Caco-2 (cell line): ENCODE measurements around the gene STAT3. TPM values are rescaled to one million over a fixed set of nuclear protein-coding genes. Genes with fewer than 3 reads are reported as not detected.

ENCODE experiments used
- BruUV-seq: library from RNA; stranded (reverse); fragments of 400-500 nt; replicated peaks from 2 replicates; lab custom pipeline; 2021; lab: Mats Ljungman, UMichigan
- CTCF ChIA-PET: fragments of 300-600 bp; sonication (Branson Sonifier 250); formaldehyde crosslinking; loops from one replicate; lab custom pipeline; 2022; ENCODE audit warnings: antibody characterized with exemption; lab: Charles Lee
- POLR2A ChIA-PET: fragments of 300-600 bp; sonication (Branson Sonifier 250); formaldehyde crosslinking; loops from one replicate; lab custom pipeline; 2022; ENCODE audit warnings: antibody characterized with exemption; lab: Charles Lee
- DNase-seq, 2 experiments: peaks; one replicate each; pipeline versions ENCODE4 v3.0.0 to v3.0.0-alpha.2; 2020 to 2022
- H3K27me3 ChIP-seq: replicated peaks from 2 replicates; pipeline ENCODE4 v1.6.0; 2011; ENCODE audit warnings: low read length; ENCODE audit not compliant: control insufficient read depth, insufficient read depth
- H3K36me3 ChIP-seq: 2 replicates; pipeline ENCODE4 v1.5.1; 2011; ENCODE audit warnings: low read length; ENCODE audit not compliant: control insufficient read depth, insufficient read depth
- H3K4me1 ChIP-seq: fragments of 250-450 bp; sonication (Bioruptor Pico); 2 replicates; pipeline ENCODE4 v1.5.1; 2020; ENCODE audit warnings: mild to moderate bottlenecking
- H3K4me3 ChIP-seq: 2 replicates; pipeline ENCODE4 v1.5.1; 2011; ENCODE audit warnings: low read depth, mild to moderate bottlenecking, control low read depth, low read length
- H3K9me3 ChIP-seq: fragments of 250-450 bp; sonication (Bioruptor Pico); 2 replicates; pipeline ENCODE4 v1.5.1; 2020; ENCODE audit warnings: mild to moderate bottlenecking, moderate library complexity
- H3K27ac Mint-ChIP-seq: one replicate; pipeline ENCODE4 v1.8.0; 2022; ENCODE audit warnings: mixed read lengths; ENCODE audit not compliant: unreplicated experiment
- H3K27me3 Mint-ChIP-seq: one replicate; pipeline ENCODE4 v1.8.0; 2022; ENCODE audit warnings: mixed read lengths; ENCODE audit not compliant: insufficient read depth, unreplicated experiment
- H3K36me3 Mint-ChIP-seq: one replicate; pipeline ENCODE4 v1.8.0; 2022; ENCODE audit warnings: mild to moderate bottlenecking, mixed read lengths; ENCODE audit not compliant: insufficient read depth, unreplicated experiment
- H3K4me1 Mint-ChIP-seq: one replicate; pipeline ENCODE4 v1.8.0; 2022; ENCODE audit warnings: low read depth, mixed read lengths; ENCODE audit not compliant: unreplicated experiment
- H3K4me3 Mint-ChIP-seq: one replicate; pipeline ENCODE4 v1.8.0; 2022; ENCODE audit warnings: mild to moderate bottlenecking, moderate library complexity, mixed read lengths; ENCODE audit not compliant: unreplicated experiment
- H3K9me3 Mint-ChIP-seq: one replicate; pipeline ENCODE4 v1.8.0; 2022; ENCODE audit warnings: mixed read lengths; ENCODE audit not compliant: unreplicated experiment
- CTCF ChIP-seq, 2 experiments: fragments of 200-600 bp in 1 of 2; IDR thresholded peaks; 1 replicate in 1 of 2; 2 replicates in 1 of 2; pipeline versions ENCODE4 v1.5.1 to v1.8.0; 2011 to 2022; ENCODE audit warnings: antibody characterized with exemption in 1 of 2, control low read depth in 1 of 2, inconsistent platforms in 1 of 2, low read depth in 1 of 2, low read length in 1 of 2, mild to moderate bottlenecking in 1 of 2, moderate library complexity in 1 of 2; ENCODE audit not compliant: insufficient read depth in 1 of 2, severe bottlenecking in 1 of 2, unreplicated experiment in 1 of 2
- intact Hi-C: fragments of 100-400 bp; cut with micrococcal nuclease; formaldehyde crosslinking; loops from one replicate; pipeline ENCODE4 v1.10.0; 2022; ENCODE audit not compliant: unreplicated experiment
- total RNA-seq: library from RNA; stranded (reverse); gene quantifications from 2 replicates; pipeline ENCODE4 v1.2.3, GENCODE V29; 2022

STAT3 gene
- total RNA-seq, 1 experiment from 2014 or later: 73.7 TPM

GRCh38 chr17:42273474-42274252, 114.6 kb downstream of the STAT3 start:
- H3K4me3 Mint-ChIP-seq: no peak overlapping the region
- no peaks in the 10 kb centered on the region for H3K9me3 Mint-ChIP-seq
- Histone ChIP-seq H3K36me3 (no peaks in the 10 kb centered on the region), H3K27me3 (no peaks in the 10 kb centered on the region), H3K9me3 (no peaks in the 10 kb centered on the region), H3K4me1 (peaks cover 11% of the 10 kb centered on the region), H3K4me3 (no peak overlapping the region)
- no peaks in the 10 kb centered on the region for H3K27me3 Mint-ChIP-seq
- POLR2A ChIA-PET: no interaction called here
- H3K36me3 Mint-ChIP-seq: no peaks in the 10 kb centered on the region
- no peak for TF ChIP-seq CTCF (IDR thresholded peaks at IDR 0.05; ENCODE audit: insufficient read depth in 1 of 2, low read depth in 1 of 2, low read length in 1 of 2, severe bottlenecking in 1 of 2, unreplicated experiment in 1 of 2)
- CTCF ChIA-PET: interaction anchor here (1.1 kb wide), 2 partner anchors 22 to 52 kb away, joined by 3 to 6 read pairs; no protein-coding TSS in a partner anchor
- DNase-seq: no peak
- H3K27ac Mint-ChIP-seq: no peak overlapping the region
- no TSS peak for BruUV-seq
- H3K4me1 Mint-ChIP-seq: peaks cover 27% of the 10 kb centered on the region
- intact Hi-C loops: no loop called here

DNA sequence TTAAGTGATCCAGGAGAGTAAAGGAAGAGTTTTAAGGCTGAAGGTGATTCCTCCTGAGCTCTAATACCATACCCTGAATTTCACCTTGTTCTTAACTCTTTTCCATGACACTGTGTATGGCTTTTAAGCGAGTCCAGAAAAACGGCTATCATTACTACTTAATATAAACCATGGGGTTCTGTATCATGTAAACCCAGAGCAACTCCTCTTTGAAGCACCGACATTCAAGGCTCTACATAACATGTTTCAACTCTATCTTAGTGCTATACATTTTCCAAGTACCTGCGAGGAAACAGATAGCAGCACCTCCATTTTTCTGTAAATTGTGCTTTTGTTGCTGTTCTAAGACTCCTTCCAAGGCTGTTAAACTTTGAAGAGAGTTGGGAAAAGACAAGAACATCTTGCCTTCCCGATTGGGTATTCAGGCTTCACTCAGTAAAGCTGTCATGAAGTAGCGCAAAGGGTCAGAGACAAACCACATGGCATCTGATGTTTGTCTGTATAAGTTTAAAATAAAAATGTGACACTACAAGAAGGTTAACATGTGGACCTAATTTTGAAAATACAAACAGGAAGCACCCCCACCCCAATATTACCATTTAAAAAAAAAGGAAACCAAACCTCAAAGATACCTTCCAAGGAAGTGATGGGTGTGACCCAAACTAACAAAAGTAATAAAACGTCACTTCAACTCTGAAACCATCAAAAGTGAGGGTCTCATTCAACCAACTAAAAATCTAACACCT, 115.9 kb downstream of the STAT3 start:
- no TSS peak for BruUV-seq
- no peak for TF ChIP-seq CTCF (IDR thresholded peaks at IDR 0.05; ENCODE audit: insufficient read depth in 1 of 2, low read depth in 1 of 2, low read length in 1 of 2, severe bottlenecking in 1 of 2, unreplicated experiment in 1 of 2)
- no peaks in the 10 kb centered on the region for H3K36me3 Mint-ChIP-seq
- ChIA-PET CTCF (no interaction called here), POLR2A (no interaction called here)
- intact Hi-C loops: no loop called here
- H3K36me3 ChIP-seq: no peaks in the 10 kb centered on the region
- peaks cover 34% of the 10 kb centered on the region for H3K4me1 Mint-ChIP-seq
- H3K4me1 ChIP-seq: peaks cover 15% of the 10 kb centered on the region
- no peak overlapping the region for H3K4me3 ChIP-seq
- no peaks in the 10 kb centered on the region for H3K27me3 ChIP-seq
- no peaks in the 10 kb centered on the region for H3K27me3 Mint-ChIP-seq
- no peak for DNase-seq
- H3K9me3 ChIP-seq: no peaks in the 10 kb centered on the region
- no peak overlapping the region for H3K4me3 Mint-ChIP-seq
- no peaks in the 10 kb centered on the region for H3K9me3 Mint-ChIP-seq
- no peak overlapping the region for H3K27ac Mint-ChIP-seq

DNA sequence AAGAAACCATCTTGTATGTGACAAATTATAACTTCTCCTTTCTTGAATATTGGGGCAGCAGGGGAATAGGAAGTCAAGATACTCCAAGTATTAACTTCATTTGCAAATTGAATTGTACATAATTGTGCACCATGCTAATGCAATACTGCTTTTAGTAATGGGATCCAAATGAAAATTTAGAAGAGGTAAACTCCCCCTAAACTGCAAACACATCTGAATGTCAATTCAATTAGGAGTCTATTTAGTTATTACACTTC, 116.5 kb downstream of the STAT3 start:
- no peak overlapping the region for H3K4me3 ChIP-seq
- peaks cover 27% of the 10 kb centered on the region for H3K4me1 Mint-ChIP-seq
- H3K27ac Mint-ChIP-seq: no peak overlapping the region
- H3K27me3 Mint-ChIP-seq: no peaks in the 10 kb centered on the region
- ChIA-PET POLR2A (no interaction called here), CTCF (no interaction called here)
- no peaks in the 10 kb centered on the region for H3K36me3 ChIP-seq
- DNase-seq: no peak
- no peak for TF ChIP-seq CTCF (IDR thresholded peaks at IDR 0.05; ENCODE audit: insufficient read depth in 1 of 2, low read depth in 1 of 2, low read length in 1 of 2, severe bottlenecking in 1 of 2, unreplicated experiment in 1 of 2)
- no peaks in the 10 kb centered on the region for H3K9me3 Mint-ChIP-seq
- H3K4me1 ChIP-seq: peaks cover 17% of the 10 kb centered on the region
- intact Hi-C loops: no loop called here
- no peaks in the 10 kb centered on the region for H3K27me3 ChIP-seq
- BruUV-seq: no TSS peak
- H3K9me3 ChIP-seq: no peaks in the 10 kb centered on the region
- no peaks in the 10 kb centered on the region for H3K36me3 Mint-ChIP-seq
- no peak overlapping the region for H3K4me3 Mint-ChIP-seq
